Duodenal mucosa (tissue), 2 donors: Measurements from ENCODE around the gene OMA1.
"Not testable (repeated sequence)": the region's sequence is repeated elsewhere in the genome, so short reads cannot be mapped to it uniquely, and the experiment has no call there.

ENCODE experiments used
- H3K27ac ChIP-seq: one replicate; pipeline ENCODE4 v1.7.0; 2013; ENCODE audit warnings: low read depth, low read length
- H3K27me3 ChIP-seq, 2 donors: one replicate each; pipeline ENCODE4 v1.7.0; 2013; ENCODE audit warnings: low read length in 2 of 2, control low read depth in 1 of 2; ENCODE audit not compliant: insufficient read depth in 2 of 2, control insufficient read depth in 1 of 2
- H3K36me3 ChIP-seq, 2 donors: one replicate each; pipeline ENCODE4 v1.7.0; 2013; ENCODE audit warnings: low read length in 2 of 2, control low read depth in 1 of 2; ENCODE audit not compliant: insufficient read depth in 2 of 2, control insufficient read depth in 1 of 2
- H3K4me1 ChIP-seq, 2 donors: one replicate each; pipeline ENCODE4 v1.7.0; 2013; ENCODE audit warnings: low read length in 2 of 2, control low read depth in 1 of 2; ENCODE audit not compliant: insufficient read depth in 2 of 2, control insufficient read depth in 1 of 2
- H3K4me3 ChIP-seq, 2 donors: one replicate each; pipeline ENCODE4 v1.7.0; 2013; ENCODE audit warnings: low read length in 2 of 2, low read depth in 1 of 2
- H3K9ac ChIP-seq, 2 donors: one replicate each; pipeline ENCODE4 v1.7.0; 2013; ENCODE audit warnings: low read length in 2 of 2, low read depth in 1 of 2
- H3K9me3 ChIP-seq, 2 donors: one replicate each; pipeline ENCODE4 v1.7.0; 2013; ENCODE audit warnings: low read length in 2 of 2, control low read depth in 1 of 2; ENCODE audit not compliant: control insufficient read depth in 1 of 2

Gene OMA1

GRCh38 chr1:58563715-58564114 lies 17.2 kb upstream of the OMA1 start:
- not testable (repeated sequence) for H3K27ac ChIP-seq, H3K27me3 ChIP-seq, H3K4me3 ChIP-seq, H3K4me1 ChIP-seq, H3K9ac ChIP-seq, H3K36me3 ChIP-seq, H3K9me3 ChIP-seq

- H3K4me1 ChIP-seq, result no peaks in the 10 kb centered on the region
- H3K27ac ChIP-seq, result no peak overlapping the region
- no peaks in the 10 kb centered on the region for H3K36me3 ChIP-seq
- H3K4me3 ChIP-seq, result no peak overlapping the region
- H3K9ac ChIP-seq, result no peak overlapping the region
- H3K9me3 ChIP-seq, result no peaks in the 10 kb centered on the region
- H3K27me3 ChIP-seq, result no peaks in the 10 kb centered on the region
Measured at GRCh38 chr1:58561633-58562032, 15.1 kb upstream of the OMA1 start.

GRCh38 chr1:58555393-58555792 lies 8.9 kb upstream of the OMA1 start:
- Histone ChIP-seq H3K9ac (no peak overlapping the region), H3K4me1 (no peaks in the 10 kb centered on the region), H3K27ac (no peak overlapping the region), H3K4me3 (no peak overlapping the region), H3K36me3 (no peaks in the 10 kb centered on the region), H3K27me3 (no peaks in the 10 kb centered on the region), H3K9me3 (no peaks in the 10 kb centered on the region)

DNA sequence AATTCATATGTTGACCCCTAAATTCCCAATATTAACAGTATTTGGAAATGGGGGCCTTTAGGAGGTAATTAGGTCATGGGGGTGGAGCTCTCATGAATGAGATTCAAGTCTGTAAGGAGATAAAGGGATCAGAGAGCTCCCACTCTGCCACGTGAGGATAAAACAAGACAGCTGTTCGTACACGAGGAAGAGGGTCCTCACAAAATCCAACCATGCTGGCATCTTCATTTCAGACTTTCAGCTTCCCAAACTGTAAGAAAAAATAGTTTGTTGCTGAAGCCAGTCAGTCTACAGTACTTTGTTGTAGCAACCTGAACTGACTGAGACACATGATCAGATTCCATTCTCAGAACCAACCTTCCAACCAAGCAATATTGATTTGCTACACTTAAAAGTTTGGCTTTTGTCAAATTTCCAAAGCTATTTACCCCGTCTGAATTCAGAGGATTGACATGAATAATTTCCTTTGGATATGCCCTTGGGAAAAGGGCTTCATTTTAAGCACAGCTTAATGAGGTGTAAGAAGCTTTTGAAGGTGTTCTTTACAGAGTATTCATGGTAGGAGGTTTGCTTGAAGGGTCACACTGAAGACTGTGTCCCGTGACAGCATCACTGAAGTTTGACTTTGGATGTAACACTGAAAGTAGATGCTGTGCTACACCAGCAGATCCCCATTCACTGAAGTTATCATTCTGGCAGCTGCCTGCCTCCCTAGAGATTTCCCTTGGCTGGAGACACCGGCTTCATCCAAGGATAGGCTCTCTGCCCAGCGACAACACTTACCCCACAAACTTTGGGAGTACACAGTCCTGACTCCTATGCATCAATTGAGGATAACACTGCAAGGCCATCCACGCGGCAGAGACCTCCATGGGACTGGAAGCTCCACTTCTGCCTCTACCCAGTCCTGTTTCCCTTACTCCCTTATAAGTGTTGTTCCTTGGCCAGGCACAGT lies 4.9 kb upstream of the OMA1 start:
- Histone ChIP-seq H3K9me3 (no peaks in the 10 kb centered on the region), H3K4me3 (no peak overlapping the region), H3K27me3 (no peaks in the 10 kb centered on the region)

DNA sequence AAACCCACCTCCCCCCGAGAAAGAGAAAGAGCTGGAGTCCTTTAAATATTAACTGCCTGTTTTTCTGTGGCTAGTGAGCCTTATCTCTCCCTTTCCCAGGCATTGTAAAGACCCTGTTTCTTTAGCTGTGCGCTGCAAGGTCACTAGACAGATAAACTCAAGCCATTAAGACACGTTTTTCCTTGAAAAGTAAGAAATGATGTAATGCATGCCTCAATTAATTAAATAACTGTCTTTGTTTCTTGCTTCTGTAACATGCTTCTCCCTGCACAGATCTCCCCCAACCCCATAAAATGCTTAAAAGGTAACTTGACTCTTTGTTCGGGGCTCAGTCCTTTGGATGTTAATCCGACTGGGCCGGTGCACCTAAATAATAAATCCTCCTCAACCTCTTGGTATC lies 2.8 kb upstream of the OMA1 start:
- not testable (repeated sequence) for H3K27me3 ChIP-seq, H3K9ac ChIP-seq, H3K36me3 ChIP-seq, H3K9me3 ChIP-seq, H3K4me3 ChIP-seq, H3K27ac ChIP-seq
- peaks cover 0 to 11% of the 10 kb centered on the region in 2 donors for H3K4me1 ChIP-seq

More for the DNA sequence above, 4.9 kb upstream of the OMA1 start:
- no peak overlapping the region for H3K9ac ChIP-seq
- peaks cover 0 to 3% of the 10 kb centered on the region in 2 donors for H3K4me1 ChIP-seq
- no peak overlapping the region for H3K27ac ChIP-seq
- H3K36me3 ChIP-seq, result no peaks in the 10 kb centered on the region

DNA sequence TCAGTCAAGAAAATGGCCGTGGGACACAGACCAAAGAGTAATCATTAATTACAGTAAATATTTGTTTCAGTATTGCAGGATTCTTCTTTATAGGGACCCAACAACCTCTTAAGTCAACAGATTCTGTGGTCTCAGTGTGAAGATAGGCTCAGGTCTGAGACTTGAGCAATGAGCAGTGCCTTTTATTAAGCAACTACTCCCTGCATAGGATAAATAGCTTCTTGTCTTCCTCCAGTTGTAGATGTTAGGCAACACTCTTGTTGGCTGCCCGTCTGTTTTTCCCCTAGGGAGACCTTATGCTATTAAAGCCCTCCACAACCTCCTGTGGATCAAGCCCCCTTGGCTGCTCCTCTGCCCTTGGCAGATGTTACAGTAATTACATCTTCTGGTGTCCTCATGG lies 1.8 kb upstream of the OMA1 start:
- no peaks in the 10 kb centered on the region for H3K36me3 ChIP-seq
- no peak overlapping the region for H3K27ac ChIP-seq
- no peaks in the 10 kb centered on the region for H3K9me3 ChIP-seq
- H3K9ac ChIP-seq, result no peak overlapping the region
- no peak overlapping the region for H3K4me3 ChIP-seq
- peaks cover 0 to 11% of the 10 kb centered on the region in 2 donors for H3K4me1 ChIP-seq
- H3K27me3 ChIP-seq, result no peaks in the 10 kb centered on the region

DNA sequence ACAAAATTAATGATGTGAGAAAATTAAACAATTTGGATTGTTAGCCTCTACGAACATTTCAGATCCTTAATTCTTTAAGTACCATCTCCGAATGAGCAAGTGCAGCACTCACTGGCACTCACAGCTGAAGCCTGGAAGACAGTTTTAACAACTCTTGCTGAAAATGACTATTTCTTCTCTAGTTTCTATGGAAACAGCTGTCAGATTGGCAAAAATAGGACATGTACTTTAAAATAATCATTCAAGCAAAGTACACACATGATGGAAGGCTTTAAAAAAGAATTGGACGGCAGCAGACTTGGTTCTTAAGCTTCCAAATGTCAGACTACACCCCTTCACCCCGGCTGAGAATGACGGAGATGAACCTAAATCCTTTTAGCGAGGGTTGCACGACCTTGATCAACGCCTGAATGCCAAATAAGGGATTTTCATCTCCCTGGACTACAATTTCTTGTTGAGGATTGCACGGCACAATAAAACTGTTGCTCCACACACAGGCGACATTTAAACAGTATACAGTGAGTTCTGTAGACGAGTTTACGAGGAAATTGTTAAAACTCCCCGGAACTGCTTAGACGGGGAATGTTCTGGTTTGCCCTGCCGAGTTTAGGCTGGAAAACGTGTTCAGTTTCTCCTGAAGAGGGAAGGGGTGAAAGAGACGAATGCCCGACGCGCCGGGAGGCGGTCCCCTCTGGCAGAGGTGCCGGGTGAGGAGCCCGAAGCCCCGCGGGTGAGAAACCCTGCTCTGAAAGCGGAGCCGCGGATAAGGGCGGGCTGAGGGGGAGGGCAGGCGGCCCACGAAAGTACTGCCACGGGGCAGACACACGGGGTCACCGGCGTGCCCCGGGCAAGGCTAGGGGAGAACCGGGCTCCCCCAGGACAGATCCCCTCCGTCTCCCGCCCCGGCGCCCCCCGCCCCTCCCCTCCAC lies 671 bp downstream of the OMA1 start:
- Histone ChIP-seq H3K9ac (peak overlapping the region; percentile 68 to 92), H3K4me3 (peak overlapping the region; percentile 87), H3K4me1 (peaks cover 0 to 11% of the 10 kb centered on the region in 2 donors), H3K9me3 (no peaks in the 10 kb centered on the region), H3K36me3 (no peaks in the 10 kb centered on the region), H3K27ac (peak overlapping the region; percentile 96), H3K27me3 (no peaks in the 10 kb centered on the region)

GRCh38 chr1:58543260-58543659 lies 3.3 kb downstream of the OMA1 start:
- Histone ChIP-seq H3K9me3 (no peaks in the 10 kb centered on the region), H3K4me3 (no peak overlapping the region), H3K4me1 (peaks cover 6 to 22% of the 10 kb centered on the region in 2 donors), H3K27ac (no peak overlapping the region), H3K36me3 (no peaks in the 10 kb centered on the region), H3K9ac (no peak overlapping the region), H3K27me3 (no peaks in the 10 kb centered on the region)

DNA sequence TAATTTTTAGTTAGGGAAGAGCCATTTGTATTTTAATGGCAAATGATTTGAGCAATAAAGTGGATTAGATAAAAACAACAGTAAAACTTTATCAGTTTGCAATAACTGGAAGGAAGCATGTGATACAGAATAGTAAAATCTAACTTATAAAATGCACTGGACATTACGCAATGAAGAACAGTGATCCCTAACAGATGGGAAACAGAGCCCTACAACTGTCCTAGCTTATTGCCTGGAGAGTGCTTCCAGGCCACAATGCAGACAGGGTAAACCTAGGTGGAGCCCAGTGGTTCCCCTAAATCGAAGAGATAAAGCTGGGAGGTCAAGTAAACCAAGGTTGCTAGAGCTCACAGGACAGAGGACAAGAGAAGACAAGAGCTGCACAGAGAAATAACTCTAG lies 7.0 kb downstream of the OMA1 start:
- Histone ChIP-seq H3K9me3 (no peaks in the 10 kb centered on the region), H3K36me3 (no peaks in the 10 kb centered on the region), H3K4me3 (no peak overlapping the region), H3K27me3 (no peaks in the 10 kb centered on the region), H3K4me1 (peaks cover 6 to 11% of the 10 kb centered on the region in 2 donors), H3K27ac (no peak overlapping the region), H3K9ac (no peak overlapping the region)

GRCh38 chr1:58538821-58539220 lies 7.7 kb downstream of the OMA1 start:
- no peaks in the 10 kb centered on the region for H3K9me3 ChIP-seq
- no peak overlapping the region for H3K4me3 ChIP-seq
- no peaks in the 10 kb centered on the region for H3K27me3 ChIP-seq
- H3K36me3 ChIP-seq, result no peaks in the 10 kb centered on the region
- no peak overlapping the region for H3K27ac ChIP-seq
- H3K9ac ChIP-seq, result no peak overlapping the region
- peaks cover 6 to 11% of the 10 kb centered on the region in 2 donors for H3K4me1 ChIP-seq
